Smooth muscle cell (in vitro differentiated cells): ENCODE results near the gene TUBGCP6. TPM values are rescaled to one million over a fixed set of nuclear protein-coding genes. Genes with fewer than 3 reads are reported as not detected.

Source experiments
- DNase-seq: peaks from one replicate; lab custom pipeline; 2025; ENCODE audit not compliant: unreplicated experiment; lab: John Stamatoyannopoulos, UW
- H2AFZ ChIP-seq: fragments of 200-600 bp; sonication (generic); 2 replicates; pipeline ENCODE4 v1.6.0; 2016; ENCODE audit warnings: antibody characterized with exemption, low read depth, mild to moderate bottlenecking
- H3F3A ChIP-seq: fragments of 200-600 bp; sonication (generic); 2 replicates; pipeline ENCODE4 v1.6.0; 2017; ENCODE audit warnings: antibody characterized with exemption, low read depth
- H3K27ac ChIP-seq: fragments of 200-600 bp; sonication (generic); 2 replicates; pipeline ENCODE4 v1.5.1; 2016; ENCODE audit warnings: low read depth, mild to moderate bottlenecking
- H3K27me3 ChIP-seq: fragments of 200-600 bp; sonication (generic); 2 replicates; pipeline ENCODE4 v1.6.1; 2016; ENCODE audit warnings: low read depth, mild to moderate bottlenecking
- H3K36me3 ChIP-seq: fragments of 200-600 bp; sonication (generic); 2 replicates; pipeline ENCODE4 v1.5.1; 2016; ENCODE audit warnings: low read depth
- H3K4me1 ChIP-seq: fragments of 200-600 bp; sonication (generic); 2 replicates; pipeline ENCODE4 v1.5.1; 2016; ENCODE audit warnings: low read depth
- H3K4me2 ChIP-seq: fragments of 200-600 bp; sonication (generic); 2 replicates; pipeline ENCODE4 v1.6.0; 2016; ENCODE audit warnings: mild to moderate bottlenecking
- H3K4me3 ChIP-seq: fragments of 200-600 bp; sonication (generic); 2 replicates; pipeline ENCODE4 v1.5.1; 2016; ENCODE audit warnings: mild to moderate bottlenecking
- H3K79me2 ChIP-seq: fragments of 200-600 bp; sonication (generic); 2 replicates; pipeline ENCODE4 v1.6.0; 2016; ENCODE audit warnings: low read depth, mild to moderate bottlenecking
- H3K9ac ChIP-seq: fragments of 200-600 bp; sonication (generic); 2 replicates; pipeline ENCODE4 v1.6.0; 2016; ENCODE audit warnings: low read depth
- H3K9me3 ChIP-seq: fragments of 200-600 bp; sonication (generic); replicated peaks from 2 replicates; pipeline ENCODE4 v1.5.1; 2016; ENCODE audit warnings: low read depth
- H4K20me1 ChIP-seq: fragments of 200-600 bp; sonication (generic); 2 replicates; pipeline ENCODE4 v1.6.0; 2016; ENCODE audit warnings: low read depth
- CTCF ChIP-seq: fragments of 200-600 bp; sonication (generic); IDR thresholded peaks from 2 replicates; pipeline ENCODE4 v1.5.1; 2017; ENCODE audit warnings: borderline replicate concordance, mild to moderate bottlenecking, antibody characterized with exemption; ENCODE audit not compliant: insufficient read depth, poor library complexity, severe bottlenecking
- WGBS: methylation state at CpG from one replicate; pipeline ENCODE4 v1.1.7; 2016; ENCODE audit warnings: low lambda C conversion rate; 5-methylcytosine and 5-hydroxymethylcytosine counted together
- polyA plus RNA-seq: library from polyadenylated mRNA; unstranded; fragments of >200 nt; fragmentation: Nextera tagmentation; extraction: Ambion mirVana; gene quantifications from 2 replicates; pipeline ENCODE4 v1.2.1, GENCODE V29; 2016
- total RNA-seq: library from RNA; depleted of rRNA; stranded (reverse); fragments of >200 nt; gene quantifications from 2 replicates; pipeline ENCODE4 v1.2.3, GENCODE V29; 2014

The TUBGCP6 gene
- total and polyA plus RNA-seq, 2 experiments from 2014 or later = 10.0 to 22.7 TPM

- no peak for TF ChIP-seq CTCF
- no peak overlapping the region for H3K9ac ChIP-seq
- H3K36me3 ChIP-seq = no peaks in the 10 kb centered on the region
Measured at GRCh38 chr22:50259302-50259701, 14.5 kb upstream of the TUBGCP6 start.

GRCh38 chr22:50258361-50259292 is 13.8 kb upstream of the TUBGCP6 start:
- no peak overlapping the region for H2AFZ ChIP-seq
- no peak for DNase-seq
- H3K9me3 ChIP-seq = no peaks in the 10 kb centered on the region
- no peak overlapping the region for H3K27ac ChIP-seq
- peaks cover 4% of the 10 kb centered on the region for H3K79me2 ChIP-seq
- TF ChIP-seq CTCF = no peak
- H3K4me1 ChIP-seq = peaks cover 8% of the 10 kb centered on the region
- no peaks in the 10 kb centered on the region for H3K27me3 ChIP-seq
- no peak overlapping the region for H3K4me2 ChIP-seq
- no peaks in the 10 kb centered on the region for H4K20me1 ChIP-seq
- H3K9ac ChIP-seq = no peak overlapping the region
- 93% methylated on average over 24 of the region's 24 CpGs for WGBS
- no peaks in the 10 kb centered on the region for H3F3A ChIP-seq
- no peak overlapping the region for H3K4me3 ChIP-seq
- H3K36me3 ChIP-seq = no peaks in the 10 kb centered on the region

More at GRCh38 chr22:50259302-50259701, 14.5 kb upstream of the TUBGCP6 start:
- H3F3A ChIP-seq = no peaks in the 10 kb centered on the region
- no peak for DNase-seq
- no peaks in the 10 kb centered on the region for H4K20me1 ChIP-seq
- H3K4me1 ChIP-seq = peaks cover 8% of the 10 kb centered on the region
- no peak overlapping the region for H3K4me2 ChIP-seq
- peaks cover 4% of the 10 kb centered on the region for H3K79me2 ChIP-seq
- no peak overlapping the region for H3K27ac ChIP-seq
- no peaks in the 10 kb centered on the region for H3K9me3 ChIP-seq
- no peak overlapping the region for H3K4me3 ChIP-seq
- H3K27me3 ChIP-seq = no peaks in the 10 kb centered on the region
- H2AFZ ChIP-seq = no peak overlapping the region
- WGBS = 94% methylated on average over 14 of the region's 15 CpGs

GRCh38 chr22:50257451-50258360 is 12.9 kb upstream of the TUBGCP6 start:
- no peak for TF ChIP-seq CTCF
- no peak overlapping the region for H3K4me3 ChIP-seq
- no peak overlapping the region for H3K27ac ChIP-seq
- no peak for DNase-seq
- peaks cover 8% of the 10 kb centered on the region for H3K4me1 ChIP-seq
- no peaks in the 10 kb centered on the region for H4K20me1 ChIP-seq
- H2AFZ ChIP-seq = no peak overlapping the region
- H3K9ac ChIP-seq = no peak overlapping the region
- H3K9me3 ChIP-seq = no peaks in the 10 kb centered on the region
- H3K79me2 ChIP-seq = peaks cover 4% of the 10 kb centered on the region
- peaks cover under 1% of the 10 kb centered on the region for H3F3A ChIP-seq
- H3K36me3 ChIP-seq = no peaks in the 10 kb centered on the region
- no peaks in the 10 kb centered on the region for H3K27me3 ChIP-seq
- WGBS = 81% methylated on average over 28 of the region's 31 CpGs
- H3K4me2 ChIP-seq = no peak overlapping the region
